Fibroblast of mammary gland (primary cell): ENCODE data around the gene ZNF687.
A peak's percentile ranks its signal among the peaks of the same experiment; 100 is the strongest.

Experiments used
- DNase-seq: peaks from one replicate; pipeline ENCODE4 v3.0.0-alpha.2; 2010; ENCODE audit warnings: low read depth
- H3K4me3 ChIP-seq: 2 replicates; pipeline ENCODE4 v1.5.1; 2011; ENCODE audit warnings: low read depth, mild to moderate bottlenecking, low read length, moderate library complexity; ENCODE audit not compliant: control insufficient read depth
- CTCF ChIP-seq: conservative IDR thresholded peaks from 2 replicates; pipeline ENCODE4 v1.5.1; 2011; ENCODE audit warnings: low read depth, low read length, inconsistent platforms; ENCODE audit not compliant: control insufficient read depth, insufficient read depth

Gene ZNF687

GRCh38 chr1:151243683-151244216, 38.3 kb upstream of the ZNF687 start:
- no peak overlapping the region for H3K4me3 ChIP-seq
- no peak for DNase-seq
- TF ChIP-seq CTCF, result no peak

- TF ChIP-seq CTCF, result no peak
- no peak for DNase-seq
- no peak overlapping the region for H3K4me3 ChIP-seq
Measured at GRCh38 chr1:151246786-151247185, 35.3 kb upstream of the ZNF687 start.

- H3K4me3 ChIP-seq, result no peak overlapping the region
- DNase-seq, result peak; percentile 84
- TF ChIP-seq CTCF, result peak; percentile 94
Measured at GRCh38 chr1:151251656-151252470, 30.2 kb upstream of the ZNF687 start.

GRCh38 chr1:151254217-151255213, 27.6 kb upstream of the ZNF687 start, which contains the start of gene PSMD4:
Gene PSMD4, plus strand, starts transcription at chr1:151254734. Its CDS starts 49 bp downstream, at chr1:151254783.
- DNase-seq, result peak; percentile 97
- H3K4me3 ChIP-seq, result peak within 1 kb of the TSS; percentile 92
- TF ChIP-seq CTCF, result no peak

- TF ChIP-seq CTCF, result no peak
- H3K4me3 ChIP-seq, result peak overlapping the region; percentile 92
- peak; percentile 26 for DNase-seq
Measured at GRCh38 chr1:151255381-151255780, 26.7 kb upstream of the ZNF687 start.

- no peak overlapping the region for H3K4me3 ChIP-seq
- no peak for DNase-seq
- TF ChIP-seq CTCF, result no peak
Measured at GRCh38 chr1:151259351-151259750, 22.7 kb upstream of the ZNF687 start.
